ENCODE measurements around the gene PIEZO2. TPM values are rescaled to one million over a fixed set of nuclear protein-coding genes. Genes with fewer than 3 reads are reported as not detected.
"Not testable (repeated sequence)": the region's sequence is repeated elsewhere in the genome, so short reads cannot be mapped to it uniquely, and the experiment has no call there.

The PIEZO2 gene
- total RNA-seq, 2 experiments from 2014 or later = not detected

- intact Hi-C loops (cut with DNase I, micrococcal nuclease) = no loop called here
- POLR2A ChIA-PET = no interaction called here
- no peaks in the 10 kb centered on the region for H3K4me1 Mint-ChIP-seq
- DNase-seq (no peak), ATAC-seq (no peak)
- no peak overlapping the region for H3K27ac Mint-ChIP-seq
- no peaks in the 10 kb centered on the region for H3K36me3 Mint-ChIP-seq (ENCODE audit: low read depth)
- H3K4me3 Mint-ChIP-seq = no peak overlapping the region
- H3K9me3 Mint-ChIP-seq (ENCODE audit: low read depth) = no peaks in the 10 kb centered on the region
- peaks cover 2% of the 10 kb centered on the region for H3K27me3 Mint-ChIP-seq
- CTCF ChIA-PET = interaction anchor here (0.6 kb wide), 1 partner anchor 151 kb away, joined by 3 read pairs; no protein-coding TSS in a partner anchor
These were observed 469.7 kb downstream of the PIEZO2 start for GRCh38 chr18:10679557-10680270.

GRCh38 chr18:10671441-10671840 is 477.9 kb downstream of the PIEZO2 start:
- intact Hi-C loops (cut with DNase I, micrococcal nuclease) = no loop called here
- Mint-ChIP-seq H3K27me3 (no peaks in the 10 kb centered on the region), H3K4me3 (no peak overlapping the region), H3K27ac (no peak overlapping the region), H3K9me3 (ENCODE audit: low read depth) (no peaks in the 10 kb centered on the region), H3K4me1 (no peaks in the 10 kb centered on the region), H3K36me3 (ENCODE audit: low read depth) (no peaks in the 10 kb centered on the region)
- DNase-seq (no peak), ATAC-seq (no peak)
- POLR2A ChIA-PET = no interaction called here
- CTCF ChIA-PET = no interaction called here

DNA sequence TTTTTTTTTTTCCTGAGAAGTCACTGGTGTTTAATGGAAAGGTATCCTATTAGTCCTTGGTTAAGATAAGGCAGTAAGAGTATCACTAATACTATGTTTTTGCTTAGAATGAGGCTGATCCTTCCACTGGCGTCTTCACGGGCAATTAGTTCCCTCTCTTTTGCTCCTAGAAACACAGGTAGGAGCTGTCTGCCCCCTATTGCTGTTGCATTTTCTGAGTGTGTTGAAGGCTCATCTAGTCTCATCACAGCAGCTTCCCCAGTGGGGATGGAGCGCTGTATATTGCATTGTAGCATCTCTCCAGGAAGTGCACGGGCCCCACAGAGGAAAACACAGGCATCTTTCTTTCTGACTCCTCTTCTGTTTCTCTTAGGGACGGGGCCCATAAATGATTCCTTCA is 478.5 kb downstream of the PIEZO2 start:
- DNase-seq (no peak), ATAC-seq (no peak)
- H3K36me3 Mint-ChIP-seq (ENCODE audit: low read depth) = no peaks in the 10 kb centered on the region
- H3K27ac Mint-ChIP-seq = no peak overlapping the region
- ChIA-PET CTCF (no interaction called here), POLR2A (no interaction called here)
- no peaks in the 10 kb centered on the region for H3K27me3 Mint-ChIP-seq
- H3K4me1 Mint-ChIP-seq = no peaks in the 10 kb centered on the region
- H3K4me3 Mint-ChIP-seq = no peak overlapping the region
- intact Hi-C loops (cut with DNase I, micrococcal nuclease) = no loop called here
- H3K9me3 Mint-ChIP-seq (ENCODE audit: low read depth) = no peaks in the 10 kb centered on the region

GRCh38 chr18:10669441-10670100 is 479.8 kb downstream of the PIEZO2 start:
- Mint-ChIP-seq H3K27me3 (no peaks in the 10 kb centered on the region), H3K36me3 (ENCODE audit: low read depth) (no peaks in the 10 kb centered on the region), H3K4me3 (no peak overlapping the region), H3K27ac (no peak overlapping the region), H3K9me3 (ENCODE audit: low read depth) (no peaks in the 10 kb centered on the region), H3K4me1 (no peaks in the 10 kb centered on the region)
- DNase-seq = no peak
- no peak for ATAC-seq
- CTCF ChIA-PET = no interaction called here
- POLR2A ChIA-PET = no interaction called here
- intact Hi-C loops (cut with DNase I, micrococcal nuclease) = loop anchor here in 1 of 2 experiments (10.0 kb wide), 1 partner anchor 105 kb away; no protein-coding TSS in a partner anchor

- Mint-ChIP-seq H3K36me3 (ENCODE audit: low read depth) (no peaks in the 10 kb centered on the region), H3K9me3 (ENCODE audit: low read depth) (no peaks in the 10 kb centered on the region), H3K27me3 (peaks cover 2% of the 10 kb centered on the region), H3K27ac (no peak overlapping the region), H3K4me1 (no peaks in the 10 kb centered on the region), H3K4me3 (no peak overlapping the region)
- ATAC-seq = no peak
- ChIA-PET CTCF (interaction anchor here (0.9 kb wide), 1 partner anchor 15 kb away, joined by 3 read pairs; no protein-coding TSS in a partner anchor), POLR2A (no interaction called here)
- intact Hi-C loops (cut with DNase I, micrococcal nuclease) = loop anchor here in 1 of 2 experiments (10.0 kb wide), 1 partner anchor 99 kb away; no protein-coding TSS in a partner anchor
- no peak for DNase-seq
These were observed 485.6 kb downstream of the PIEZO2 start for GRCh38 chr18:10663750-10664149.

GRCh38 chr18:10661317-10661716 is 488.1 kb downstream of the PIEZO2 start:
- no peak for ATAC-seq

GRCh38 chr18:10660179-10660884 is 489.0 kb downstream of the PIEZO2 start:
- DNase-seq (no peak), ATAC-seq (no peak)
- POLR2A ChIA-PET = no interaction called here
- Mint-ChIP-seq H3K27ac (no peak overlapping the region), H3K36me3 (ENCODE audit: low read depth) (no peaks in the 10 kb centered on the region), H3K4me3 (no peak overlapping the region), H3K27me3 (peaks cover 2% of the 10 kb centered on the region), H3K4me1 (no peaks in the 10 kb centered on the region), H3K9me3 (ENCODE audit: low read depth) (no peaks in the 10 kb centered on the region)
- intact Hi-C loops (cut with DNase I, micrococcal nuclease) = loop anchor here in 1 of 2 experiments (10.0 kb wide), 1 partner anchor 96 kb away; no protein-coding TSS in a partner anchor
- CTCF ChIA-PET = no interaction called here

More at GRCh38 chr18:10661317-10661716, 488.1 kb downstream of the PIEZO2 start:
- POLR2A ChIA-PET = no interaction called here
- no peak overlapping the region for H3K4me3 Mint-ChIP-seq
- peaks cover 2% of the 10 kb centered on the region for H3K27me3 Mint-ChIP-seq
- no peak for DNase-seq
- CTCF ChIA-PET = no interaction called here
- no peaks in the 10 kb centered on the region for H3K4me1 Mint-ChIP-seq
- H3K36me3 Mint-ChIP-seq (ENCODE audit: low read depth) = no peaks in the 10 kb centered on the region
- no peaks in the 10 kb centered on the region for H3K9me3 Mint-ChIP-seq (ENCODE audit: low read depth)
- no peak overlapping the region for H3K27ac Mint-ChIP-seq
- intact Hi-C loops (cut with DNase I, micrococcal nuclease) = loop anchor here in 1 of 2 experiments (10.0 kb wide), 1 partner anchor 97 kb away; no protein-coding TSS in a partner anchor

DNA sequence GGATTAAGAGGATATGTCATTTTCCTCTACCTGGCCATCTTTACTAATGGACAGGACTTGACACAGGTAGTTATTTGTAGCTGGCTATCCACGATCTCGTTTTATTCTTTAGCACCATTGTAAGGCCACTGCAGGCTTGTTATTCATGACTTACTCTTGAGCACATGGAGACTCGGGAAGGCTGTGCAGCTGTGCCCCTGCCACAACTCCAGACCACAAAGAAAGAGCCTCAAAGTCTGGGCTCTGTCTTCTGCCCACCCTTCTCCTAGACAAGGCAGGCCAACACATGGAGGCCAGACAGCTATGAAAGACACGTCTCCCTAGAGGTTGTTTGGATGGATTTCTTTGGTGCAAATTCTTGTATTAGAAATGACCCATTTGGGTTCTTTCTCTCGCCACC is 489.8 kb downstream of the PIEZO2 start:
- ATAC-seq (no peak), DNase-seq (no peak)
- Mint-ChIP-seq H3K27ac (no peak overlapping the region), H3K36me3 (ENCODE audit: low read depth) (no peaks in the 10 kb centered on the region), H3K9me3 (ENCODE audit: low read depth) (no peaks in the 10 kb centered on the region), H3K4me3 (no peak overlapping the region), H3K4me1 (no peaks in the 10 kb centered on the region), H3K27me3 (peaks cover 2% of the 10 kb centered on the region)
- CTCF ChIA-PET = no interaction called here
- intact Hi-C loops (cut with DNase I, micrococcal nuclease) = no loop called here
- POLR2A ChIA-PET = no interaction called here

DNA sequence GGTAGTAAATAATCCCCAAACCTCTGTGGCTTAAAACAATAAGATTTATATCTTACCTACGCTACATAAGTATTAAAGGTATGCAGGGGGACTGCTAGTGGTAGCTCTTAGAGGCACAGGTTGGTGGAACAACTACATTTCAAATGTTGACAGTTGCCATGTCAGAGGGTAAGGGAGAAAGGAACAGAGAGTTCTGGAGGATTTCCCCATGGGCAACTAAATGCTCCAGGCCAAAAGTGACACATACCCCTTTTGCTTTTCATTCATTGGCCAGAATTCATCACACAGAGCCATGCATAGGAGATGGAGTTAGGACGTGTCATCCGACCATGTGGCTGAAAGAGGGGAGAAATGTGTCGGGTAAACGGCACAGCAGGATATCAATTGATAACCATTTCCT is 490.4 kb downstream of the PIEZO2 start:
- intact Hi-C loops (cut with DNase I, micrococcal nuclease) = no loop called here
- Mint-ChIP-seq H3K4me3 (no peak overlapping the region), H3K27ac (no peak overlapping the region), H3K27me3 (peaks cover 2% of the 10 kb centered on the region), H3K4me1 (no peaks in the 10 kb centered on the region), H3K36me3 (ENCODE audit: low read depth) (no peaks in the 10 kb centered on the region), H3K9me3 (ENCODE audit: low read depth) (no peaks in the 10 kb centered on the region)
- CTCF ChIA-PET = interaction anchor here (0.7 kb wide), 1 partner anchor 1060 kb away, joined by 3 read pairs; no protein-coding TSS in a partner anchor
- ATAC-seq = no peak
- no peak for DNase-seq
- POLR2A ChIA-PET = no interaction called here

DNA sequence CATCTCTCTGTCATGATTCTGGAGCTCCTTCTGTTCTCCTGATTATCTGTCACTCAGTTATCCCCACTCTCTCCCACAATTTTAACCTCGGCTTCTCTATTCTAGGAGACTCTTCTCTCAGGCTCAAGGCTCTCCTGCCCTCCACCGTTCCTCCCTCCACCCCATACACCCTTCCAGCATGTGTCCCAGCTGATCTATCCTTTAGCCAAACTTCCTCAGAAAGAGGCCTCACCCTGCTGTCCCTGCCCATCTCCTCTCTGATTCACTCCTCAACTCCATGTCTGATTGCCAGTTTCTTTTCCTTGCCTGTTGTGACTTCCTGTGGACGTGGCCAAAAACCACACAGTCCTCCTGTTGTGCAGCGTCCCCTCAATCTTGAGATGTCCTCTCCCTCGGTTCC is 505.4 kb downstream of the PIEZO2 start:
- H3K4me1 Mint-ChIP-seq; H3K9me3 Mint-ChIP-seq (ENCODE audit: low read depth); H3K27me3 Mint-ChIP-seq; POLR2A ChIA-PET; DNase-seq; H3K4me3 Mint-ChIP-seq; H3K36me3 Mint-ChIP-seq (ENCODE audit: low read depth); CTCF ChIA-PET; H3K27ac Mint-ChIP-seq; intact Hi-C loops (cut with DNase I, micrococcal nuclease); ATAC-seq: not testable (repeated sequence)

- DNase-seq; H3K4me3 Mint-ChIP-seq; intact Hi-C loops (cut with DNase I, micrococcal nuclease); H3K4me1 Mint-ChIP-seq; H3K27ac Mint-ChIP-seq; H3K27me3 Mint-ChIP-seq; CTCF ChIA-PET; ATAC-seq; POLR2A ChIA-PET; H3K36me3 Mint-ChIP-seq (ENCODE audit: low read depth); H3K9me3 Mint-ChIP-seq (ENCODE audit: low read depth): not testable (repeated sequence)
These were observed 506.3 kb downstream of the PIEZO2 start for GRCh38 chr18:10642915-10643524.

Measured in activated CD4-positive, alpha-beta T cell treated with anti-CD3 and anti-CD28 coated beads for 36 hours (primary cell).